ENCODE results near the gene PIK3IP1.
"Not testable (repeated sequence)": the region's sequence is repeated elsewhere in the genome, so short reads cannot be mapped to it uniquely, and the experiment has no call there.

Gene PIK3IP1, protein sequence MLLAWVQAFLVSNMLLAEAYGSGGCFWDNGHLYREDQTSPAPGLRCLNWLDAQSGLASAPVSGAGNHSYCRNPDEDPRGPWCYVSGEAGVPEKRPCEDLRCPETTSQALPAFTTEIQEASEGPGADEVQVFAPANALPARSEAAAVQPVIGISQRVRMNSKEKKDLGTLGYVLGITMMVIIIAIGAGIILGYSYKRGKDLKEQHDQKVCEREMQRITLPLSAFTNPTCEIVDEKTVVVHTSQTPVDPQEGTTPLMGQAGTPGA

DNA sequence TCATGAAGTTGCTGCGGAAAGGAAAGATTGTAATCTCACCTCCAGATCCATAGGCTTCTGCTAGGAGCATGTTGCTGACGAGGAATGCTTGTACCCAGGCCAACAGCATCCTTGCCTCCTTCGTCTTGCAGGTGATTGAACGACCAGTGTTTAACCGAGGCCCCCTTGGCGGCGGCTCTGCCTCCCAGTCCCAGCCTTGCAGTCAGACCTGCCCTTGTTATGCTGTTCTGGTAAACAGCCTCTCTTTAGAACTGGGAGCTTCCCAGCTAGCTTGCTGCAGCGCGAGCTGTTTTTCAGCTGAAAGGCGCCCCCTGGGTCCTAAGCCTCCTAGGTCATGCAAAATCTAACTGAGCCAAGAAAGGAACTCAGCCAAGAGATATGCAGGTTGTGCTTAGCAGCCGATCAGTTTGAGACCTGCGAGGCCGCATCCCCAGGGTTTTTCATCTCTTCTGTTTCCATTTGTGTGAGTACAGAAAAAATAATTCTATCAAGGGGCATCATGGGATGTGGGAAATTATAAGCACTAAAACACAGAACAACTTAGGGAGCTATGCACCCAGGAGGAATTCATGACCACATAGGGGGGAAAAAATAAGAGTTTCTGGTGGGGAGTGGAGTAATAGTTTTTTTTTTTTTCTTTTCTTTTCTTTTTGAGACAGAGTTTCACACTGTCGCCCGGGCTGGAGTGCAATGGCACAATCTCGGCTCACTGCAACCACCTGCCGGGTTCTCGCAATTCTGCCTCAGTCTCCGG is at the start of gene PIK3IP1:
PIK3IP1 (minus strand) TSS at position 253 of the 754 bp plus-strand sequence; CDS start at position 109, 144 bp downstream.
- DNase-seq (ENCODE audit: low read depth in 2 of 2) = peak; percentile 52 to 61

DNA sequence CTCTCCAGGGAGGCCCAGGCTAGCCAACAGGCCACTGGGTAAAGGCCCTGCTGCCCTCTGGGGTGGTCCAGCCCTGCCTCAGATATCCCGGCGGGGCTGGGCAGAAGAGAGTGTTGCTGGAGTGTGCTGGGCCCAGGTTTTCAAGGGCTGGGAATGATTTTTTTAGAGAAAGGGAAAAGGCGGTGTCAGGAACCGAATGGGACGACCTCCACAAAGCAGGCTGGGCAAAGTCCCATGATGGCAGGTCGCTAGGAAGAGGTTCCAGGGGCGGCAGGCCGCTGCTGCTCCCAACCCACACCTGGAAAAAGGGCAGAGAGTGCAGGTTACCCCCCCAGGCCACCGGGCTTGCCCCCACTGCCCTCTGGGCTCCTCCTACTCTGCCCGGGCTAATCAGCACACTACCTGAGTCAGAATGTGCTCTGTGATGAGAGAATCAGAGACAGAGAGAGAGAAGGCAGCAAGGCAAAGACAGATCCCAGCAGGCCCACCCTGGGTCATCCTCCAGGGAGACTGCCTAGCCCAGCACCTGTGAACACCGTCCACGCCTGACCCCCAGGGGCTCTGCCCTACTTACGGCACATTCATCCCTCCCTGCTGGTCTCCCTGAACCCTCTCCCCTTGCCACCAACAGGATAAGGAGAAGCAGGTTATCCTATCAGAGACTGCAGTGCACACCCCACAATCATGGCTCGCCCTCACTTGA is 49.2 kb upstream of the PIK3IP1 start:
- no peak for DNase-seq (ENCODE audit: low read depth in 2 of 2)

DNA sequence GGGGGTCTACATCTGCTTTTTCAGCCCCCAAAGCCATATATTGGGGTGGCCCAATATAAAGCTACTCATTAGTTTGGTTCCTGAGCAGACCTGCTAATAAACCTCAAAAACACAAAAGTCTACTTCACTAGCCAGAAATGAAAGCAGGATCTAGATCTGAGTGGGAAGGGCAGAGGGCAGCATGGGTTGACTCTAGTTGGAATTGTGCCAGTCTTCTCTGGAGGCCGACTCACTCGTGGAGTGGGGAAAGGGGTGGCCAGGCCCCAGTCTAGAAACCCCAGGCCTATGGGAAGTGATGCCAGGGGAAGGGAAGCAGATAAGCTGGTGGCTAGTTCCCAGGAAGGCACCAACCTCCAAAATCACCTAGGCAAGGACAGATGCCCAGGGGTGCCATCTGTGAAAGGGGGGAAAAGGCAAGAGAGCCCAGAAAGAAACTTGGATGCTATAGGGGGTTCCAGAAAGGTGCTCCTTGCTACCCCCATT is 48.5 kb upstream of the PIK3IP1 start:
- DNase-seq (ENCODE audit: low read depth in 2 of 2) = no peak

DNA sequence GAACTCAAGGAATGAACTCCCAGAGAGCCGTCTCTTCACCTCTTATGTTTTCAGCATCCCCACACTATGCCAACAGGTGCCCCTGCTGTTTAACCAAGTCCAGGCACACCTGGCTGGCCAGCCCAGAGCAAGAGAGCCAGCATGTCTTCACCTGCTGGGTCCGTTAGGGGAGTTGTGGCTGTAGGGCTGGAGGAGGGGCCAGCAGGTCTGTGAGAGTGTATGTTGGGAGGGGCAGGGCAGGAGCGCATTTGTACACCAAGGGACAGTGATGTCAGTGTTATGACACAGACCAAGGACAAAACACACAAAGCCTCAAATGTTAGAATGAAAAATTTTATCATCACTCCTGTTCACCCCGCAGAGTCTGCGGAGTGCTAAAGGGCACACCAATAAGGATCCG is 48.1 kb upstream of the PIK3IP1 start:
- DNase-seq (ENCODE audit: low read depth in 2 of 2) = no peak

DNA sequence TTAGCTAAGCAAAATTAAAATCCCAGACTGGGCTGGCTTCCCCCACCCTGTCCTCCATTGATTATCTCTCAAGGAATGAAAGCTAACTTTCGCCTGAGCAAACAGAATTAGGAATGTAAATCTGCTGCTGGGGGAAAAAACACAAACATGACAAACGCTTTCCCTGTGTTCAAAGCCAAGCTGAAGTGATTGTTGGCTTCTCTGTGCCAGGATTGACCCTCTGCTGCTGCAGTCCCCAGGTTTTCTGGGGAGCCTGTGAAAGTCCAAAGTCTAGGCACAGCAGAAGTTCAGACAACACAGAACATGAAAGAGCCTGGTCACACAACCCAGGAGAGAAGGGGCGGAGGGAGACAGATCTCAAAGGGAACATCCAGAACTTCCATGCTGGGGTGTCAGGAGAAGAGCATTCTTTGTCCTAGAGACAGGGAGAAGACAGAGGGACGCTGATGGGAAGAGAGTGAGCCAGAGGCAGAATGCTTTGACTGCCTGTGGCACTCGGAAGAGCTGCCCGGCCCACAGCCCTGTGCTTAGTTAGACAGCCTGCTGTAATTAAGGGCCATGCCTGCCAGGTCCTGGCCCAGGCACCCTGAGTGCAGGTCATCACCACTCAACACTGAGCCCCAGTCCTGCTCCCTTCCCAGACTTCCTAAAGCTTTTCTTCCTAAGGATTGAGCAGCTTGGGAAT is 47.0 kb upstream of the PIK3IP1 start:
- DNase-seq (ENCODE audit: low read depth in 2 of 2) = no peak

DNA sequence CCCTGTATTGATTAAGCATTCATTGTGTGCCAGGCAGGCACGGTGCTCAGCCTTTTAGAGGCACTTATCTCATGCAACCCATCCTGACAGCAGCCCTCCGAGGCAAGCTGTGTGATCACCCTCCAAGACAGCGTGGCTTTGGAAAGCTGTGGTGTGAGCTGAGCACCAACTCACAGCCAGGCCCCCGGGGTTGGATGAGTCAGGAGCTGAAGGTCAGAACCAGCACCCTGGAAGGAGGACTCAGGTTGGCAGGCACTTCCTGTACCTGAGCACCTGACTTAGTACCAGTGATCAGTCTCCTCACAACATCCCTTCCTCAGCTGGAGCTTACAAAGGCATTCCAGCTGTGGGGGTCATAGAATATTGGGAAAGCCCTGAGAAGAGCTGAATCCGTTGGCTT is 44.9 kb upstream of the PIK3IP1 start:
- no peak for DNase-seq (ENCODE audit: low read depth in 2 of 2)

DNA sequence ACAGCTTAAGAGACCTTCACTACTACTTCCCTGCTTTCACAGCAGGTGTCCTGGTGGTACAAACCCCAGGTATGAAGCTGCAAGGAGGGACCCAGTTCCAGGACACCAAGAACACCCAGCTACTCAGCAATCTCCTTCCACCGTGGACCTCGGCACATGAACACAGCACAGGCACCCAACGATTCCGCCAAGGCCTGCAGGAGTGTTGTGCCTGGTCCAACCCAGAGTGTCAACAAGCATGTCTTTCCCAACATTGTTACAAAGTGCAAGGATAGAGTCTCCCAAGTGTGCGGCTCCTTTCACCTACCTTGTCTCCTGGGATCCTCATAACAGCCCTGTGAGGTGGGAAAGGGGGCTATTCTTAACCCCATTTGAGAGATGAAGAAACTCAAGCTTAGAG is 42.0 kb upstream of the PIK3IP1 start:
- DNase-seq (ENCODE audit: low read depth in 2 of 2) = no peak

DNA sequence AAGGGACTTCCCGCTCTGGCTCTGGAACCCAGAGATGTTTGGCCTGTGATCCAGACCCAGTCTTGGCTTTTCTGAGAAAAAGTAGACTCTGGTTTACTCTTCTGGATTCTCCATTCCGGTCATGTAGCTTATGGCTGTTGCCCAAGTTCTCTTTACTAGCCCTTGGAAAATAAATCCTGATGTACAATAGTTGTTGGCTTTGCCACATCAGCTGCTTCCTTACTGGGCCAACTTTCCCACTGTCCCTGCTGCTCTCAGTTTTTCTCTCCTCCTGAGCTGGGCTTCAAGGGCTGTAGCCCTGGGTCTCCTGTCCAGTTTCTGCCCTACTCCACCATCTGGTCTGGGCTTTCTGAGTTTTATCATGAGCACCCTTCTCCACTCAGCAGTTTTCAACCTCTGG is 41.4 kb upstream of the PIK3IP1 start:
- no peak for DNase-seq (ENCODE audit: low read depth in 2 of 2)

DNA sequence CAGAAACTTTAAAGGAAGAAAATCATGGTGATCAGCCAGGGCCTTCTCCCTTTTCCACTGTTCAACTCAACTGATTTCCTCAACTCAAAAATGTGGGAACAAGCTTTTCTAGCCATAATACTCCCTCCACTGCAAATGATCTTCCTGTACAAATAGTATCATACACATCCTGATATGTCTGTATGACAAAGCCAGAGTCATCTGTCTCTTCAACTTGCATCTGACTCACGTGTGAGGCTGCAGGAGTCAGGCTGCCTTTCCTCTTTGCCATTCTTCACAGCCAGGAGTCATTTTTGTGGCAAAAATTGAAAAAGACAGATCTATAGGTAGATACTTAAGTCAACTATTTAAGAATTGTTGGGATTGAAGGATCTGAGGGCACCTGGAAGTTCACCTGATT is 40.6 kb upstream of the PIK3IP1 start:
- no peak for DNase-seq (ENCODE audit: low read depth in 2 of 2)

DNA sequence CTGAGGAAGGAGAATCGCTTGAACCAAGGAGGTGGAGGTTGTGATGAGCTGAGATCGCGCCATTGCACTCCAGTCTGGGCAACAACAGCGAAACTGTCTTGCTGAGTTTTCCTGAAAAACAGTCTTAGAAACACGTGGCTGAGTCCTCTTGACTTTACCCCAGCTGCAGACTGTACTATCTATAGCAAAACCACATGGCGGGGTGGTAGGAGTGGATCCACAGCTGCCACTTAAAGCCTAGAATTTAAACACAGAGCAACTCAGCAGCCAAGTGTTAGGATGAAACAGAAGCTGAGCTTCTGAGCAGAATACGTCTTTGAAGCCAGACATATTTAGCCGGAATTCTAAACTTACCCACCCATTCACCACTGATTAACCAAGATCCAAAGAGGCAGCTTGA is 39.7 kb upstream of the PIK3IP1 start:
- no peak for DNase-seq (ENCODE audit: low read depth in 2 of 2)

DNA sequence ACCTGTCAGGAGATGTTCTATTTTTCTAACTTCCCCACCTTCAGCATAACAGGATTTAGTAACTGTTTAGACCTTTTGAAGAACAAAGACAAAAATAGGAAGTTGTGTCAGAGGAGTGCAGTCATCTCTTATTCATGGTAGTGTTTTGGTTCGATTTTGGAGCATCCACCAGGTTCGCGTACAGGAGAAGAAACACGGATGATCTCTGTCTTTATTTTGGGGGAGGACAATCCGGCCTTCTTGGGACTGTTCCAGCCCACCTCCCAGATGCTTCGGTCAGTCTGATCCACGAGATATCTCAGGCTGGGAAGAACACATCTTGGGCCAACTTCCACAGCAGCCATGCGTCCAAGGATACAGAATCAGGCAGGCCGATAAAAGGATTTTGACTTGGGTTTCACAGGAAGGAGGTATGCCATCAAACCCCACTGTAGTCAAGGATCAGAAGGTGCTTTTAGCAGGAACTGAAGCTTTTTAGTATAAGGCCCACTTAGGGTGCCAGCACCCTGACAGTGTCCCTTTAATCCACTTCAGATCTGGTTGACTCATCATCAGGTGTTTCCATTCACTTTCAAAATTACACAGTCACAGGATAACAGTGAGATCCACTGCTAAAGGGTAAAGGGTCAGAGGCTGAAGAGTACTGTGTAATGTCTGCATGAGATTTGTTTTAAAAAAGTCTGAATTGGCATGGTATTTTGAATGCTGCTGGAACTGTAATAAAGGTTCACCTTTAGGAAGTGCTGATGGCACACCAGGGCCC is 37.3 kb upstream of the PIK3IP1 start:
- DNase-seq (ENCODE audit: low read depth in 2 of 2) = no peak

DNA sequence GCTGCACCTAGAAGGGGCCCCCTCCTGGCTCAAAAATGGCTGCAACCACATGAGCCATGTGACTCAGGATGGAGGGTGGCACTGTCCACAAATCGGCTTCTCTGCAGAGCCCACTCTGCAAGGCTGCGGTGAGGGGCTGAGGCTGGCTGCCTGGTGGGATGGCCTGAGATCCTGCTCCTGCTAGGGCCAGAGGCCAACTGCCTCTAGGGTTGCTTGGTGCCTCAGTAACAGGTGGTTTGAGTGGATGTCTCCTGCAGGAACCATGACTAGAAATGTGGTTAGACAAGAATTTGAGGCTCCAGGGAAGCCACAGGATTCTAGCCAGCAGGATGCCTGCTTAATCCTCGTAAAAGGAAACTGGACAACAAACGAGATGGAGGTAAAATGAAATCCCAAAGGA is 36.7 kb upstream of the PIK3IP1 start:
- no peak for DNase-seq (ENCODE audit: low read depth in 2 of 2)

DNA sequence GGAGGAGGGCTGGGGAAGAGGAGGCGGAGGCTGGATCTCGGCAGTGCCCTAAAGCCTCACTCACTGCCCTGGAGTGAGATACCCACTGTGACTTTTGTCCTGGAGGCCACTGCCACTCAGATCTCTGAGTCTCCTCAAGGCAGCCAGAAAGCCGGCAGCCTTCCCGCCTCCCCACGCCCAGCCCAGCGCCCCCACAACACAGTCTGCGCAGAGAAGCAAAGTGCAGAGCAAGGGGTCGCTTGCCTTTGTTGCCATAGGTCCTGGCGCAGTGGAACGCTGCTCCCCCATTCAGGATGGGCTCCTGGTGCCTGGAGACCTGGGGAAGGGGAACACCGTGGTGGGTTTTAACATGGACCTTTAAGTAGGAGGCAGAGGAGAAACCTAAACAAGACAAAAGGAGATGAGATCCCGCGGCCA is 36.3 kb upstream of the PIK3IP1 start:
- no peak for DNase-seq (ENCODE audit: low read depth in 2 of 2)

DNA sequence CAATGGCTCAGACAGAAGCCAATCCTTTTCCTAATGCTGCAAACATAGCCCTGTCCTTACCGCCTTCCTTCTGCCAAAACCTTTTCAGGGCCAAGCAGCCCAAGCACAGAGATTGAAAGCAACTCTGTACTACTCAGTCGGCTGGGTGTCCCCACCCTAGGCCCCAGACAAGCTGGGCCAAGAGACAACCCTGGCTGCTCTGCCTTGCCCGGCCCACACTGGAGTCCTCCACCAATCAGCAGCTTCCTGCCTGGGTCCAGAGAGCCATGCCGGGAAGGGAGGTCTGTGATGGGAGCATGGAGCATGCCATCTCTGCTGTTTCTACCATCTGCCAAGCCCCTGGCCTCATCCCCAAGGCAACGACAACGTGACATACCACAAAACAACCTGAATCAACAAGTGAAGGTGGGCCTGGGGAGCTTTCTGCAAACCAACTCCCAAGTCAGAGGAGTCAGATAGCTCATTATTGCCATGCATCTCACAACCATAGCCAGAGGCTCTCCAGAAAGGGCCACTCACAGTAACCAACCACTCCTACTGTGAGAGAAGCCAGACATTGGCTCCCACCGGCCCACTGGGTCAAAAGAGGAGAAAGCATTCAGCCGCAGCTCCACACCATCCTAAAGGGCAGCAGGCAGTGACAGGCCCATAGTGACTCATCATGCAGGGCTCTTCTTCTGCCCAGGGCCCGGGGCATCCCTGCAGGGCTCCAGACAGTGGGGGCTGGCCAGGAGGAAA is 35.7 kb upstream of the PIK3IP1 start:
- DNase-seq (ENCODE audit: low read depth in 2 of 2) = no peak

DNA sequence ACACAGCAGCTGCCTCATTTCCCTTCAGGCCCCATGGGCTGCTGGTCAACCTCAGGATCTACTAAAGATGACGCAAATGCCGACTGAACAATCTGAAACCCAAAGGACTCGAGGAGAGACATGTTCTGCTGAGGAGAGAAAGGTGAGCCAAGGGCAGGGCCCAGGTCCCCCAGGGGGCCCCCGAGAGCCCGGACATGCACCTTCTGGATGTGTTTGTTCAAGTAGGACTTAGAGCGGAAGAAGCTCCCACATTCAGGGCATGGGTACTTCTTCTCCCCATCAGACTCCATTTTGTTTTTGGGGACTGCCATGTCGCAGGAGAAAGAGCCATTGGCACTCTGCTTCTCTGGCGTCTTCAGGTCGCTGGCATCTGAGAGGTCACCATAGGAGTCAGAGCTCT is 34.6 kb upstream of the PIK3IP1 start:
- DNase-seq (ENCODE audit: low read depth in 2 of 2) = no peak

DNA sequence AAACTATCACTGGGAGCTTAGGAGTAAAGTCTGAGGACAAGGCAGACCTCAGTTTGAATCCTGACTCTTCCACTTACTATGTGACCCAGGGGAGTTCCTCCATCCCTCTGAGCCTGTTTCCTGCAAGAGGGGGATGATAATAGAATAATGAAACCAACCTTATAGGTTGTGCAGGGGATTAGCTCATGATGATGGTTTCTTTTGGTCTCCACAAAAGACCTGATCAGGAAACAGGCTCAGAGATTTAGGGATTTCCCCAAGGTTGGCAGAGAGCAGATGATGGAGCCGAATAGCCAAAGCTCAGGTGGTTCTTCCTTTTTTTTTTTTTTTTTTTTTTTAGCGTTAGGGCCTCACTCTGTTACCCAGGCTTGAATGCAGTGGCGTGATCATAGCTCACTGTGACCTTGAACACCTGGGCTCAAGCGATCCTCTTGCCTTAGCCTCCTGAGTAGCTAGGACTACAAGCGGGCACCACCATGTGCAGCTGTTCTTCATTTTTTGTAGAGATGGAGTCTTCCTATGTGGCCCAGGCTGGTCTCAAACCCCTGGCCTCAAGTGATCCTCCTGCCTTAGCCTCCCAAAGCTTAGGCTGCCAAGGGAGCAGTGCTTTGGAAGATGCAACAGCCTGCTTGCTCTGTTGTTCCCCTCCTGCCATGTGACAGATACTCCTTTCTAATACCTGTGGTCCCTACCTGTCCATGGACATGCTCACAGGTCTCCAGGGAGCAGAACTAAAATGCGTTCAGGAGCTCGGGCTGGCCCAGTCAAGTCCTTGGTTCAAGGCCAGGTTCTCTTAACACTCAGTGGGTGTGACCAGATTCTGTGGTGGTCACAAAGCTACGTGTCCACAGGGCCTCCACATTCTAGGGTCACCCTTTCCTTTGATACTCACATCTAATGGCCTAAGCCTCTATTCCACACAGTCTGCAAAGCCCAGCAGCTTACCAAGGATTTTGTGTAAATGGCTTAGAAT is 31.6 kb upstream of the PIK3IP1 start:
- no peak for DNase-seq (ENCODE audit: low read depth in 2 of 2)

DNA sequence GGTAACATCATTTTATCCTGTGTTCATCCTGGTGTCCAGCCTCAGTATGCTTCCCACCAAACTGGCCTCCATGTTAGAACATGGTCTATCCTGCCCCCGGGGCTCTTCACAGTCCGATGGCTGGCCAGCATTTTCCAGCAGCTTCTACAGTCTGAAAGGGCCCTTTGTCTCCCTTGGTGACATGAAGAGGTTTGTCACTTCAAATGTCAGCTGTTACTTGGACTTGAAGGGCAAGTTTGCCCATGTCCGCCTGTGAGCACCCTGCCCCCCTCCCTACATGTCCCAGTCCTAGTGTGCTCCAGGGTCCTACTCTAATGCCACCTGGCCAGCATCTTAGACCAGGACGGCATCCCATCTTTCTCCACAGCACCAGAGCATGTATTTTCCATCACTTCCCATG is 29.1 kb upstream of the PIK3IP1 start:
- DNase-seq (ENCODE audit: low read depth in 2 of 2) = no peak

DNA sequence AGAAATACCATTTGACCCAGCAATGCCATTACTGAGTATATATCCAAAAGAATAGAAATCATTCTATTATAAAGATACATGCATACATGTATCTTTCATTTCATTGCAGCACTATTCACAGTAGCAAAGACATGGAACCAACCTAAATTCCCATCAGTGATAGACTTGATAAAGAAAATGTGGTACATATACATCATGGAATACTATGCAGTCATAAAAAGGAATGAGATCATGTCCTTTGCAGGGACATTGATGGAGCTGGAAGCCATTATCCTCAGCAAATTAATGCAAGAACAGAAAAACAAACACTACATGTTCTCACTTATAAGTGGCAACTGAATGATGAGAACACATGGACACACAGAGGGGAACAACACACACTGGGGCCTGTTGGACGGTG is 21.9 kb upstream of the PIK3IP1 start:
- DNase-seq (ENCODE audit: low read depth in 2 of 2) = not testable (repeated sequence)

DNA sequence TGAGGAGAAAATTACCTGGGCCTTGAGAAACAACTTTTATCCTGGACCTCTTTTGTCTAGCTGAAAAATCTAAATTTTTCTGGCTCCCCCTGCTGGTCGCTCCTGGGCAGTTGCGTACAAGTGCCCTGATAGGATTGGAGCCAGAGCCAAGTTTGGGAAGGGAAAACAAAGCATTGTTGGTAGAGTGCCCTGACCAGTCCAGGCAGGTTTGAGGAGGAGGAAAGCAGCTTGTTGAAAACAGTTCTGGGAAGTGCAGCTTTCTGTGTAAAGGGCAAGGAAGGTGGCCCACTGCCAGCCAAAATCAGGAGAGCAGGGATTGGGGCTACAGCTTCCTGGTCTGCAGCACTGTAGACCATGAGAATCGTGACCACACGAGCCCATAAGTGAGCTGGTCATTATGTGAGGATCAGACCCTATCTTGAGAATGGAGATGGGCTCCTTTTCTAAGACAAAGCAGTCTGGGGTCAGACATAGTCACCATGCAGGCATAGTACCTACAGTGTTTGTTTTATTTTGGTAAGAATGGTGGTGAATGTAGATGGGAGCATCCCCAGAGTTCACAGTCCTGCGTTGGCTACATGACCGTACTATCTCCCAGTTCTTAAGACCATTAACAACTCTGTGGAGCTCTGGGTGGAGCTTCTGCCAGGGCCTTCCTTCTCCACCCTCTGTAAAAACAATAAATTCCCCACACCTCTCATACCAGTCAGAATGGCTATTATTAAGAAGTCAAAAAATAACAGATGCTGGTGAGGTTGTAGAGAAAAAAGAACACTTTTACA is 21.3 kb upstream of the PIK3IP1 start:
- DNase-seq (ENCODE audit: low read depth in 2 of 2) = no peak
